ENCODE data around the gene TTC39C. TPM values are rescaled to one million over a fixed set of nuclear protein-coding genes. Genes with fewer than 3 reads are reported as not detected.

Gene TTC39C
- total RNA-seq, 1 experiment from 2014 or later: not detected

GRCh38 chr18:24009651-24010333 is 4.8 kb upstream of the TTC39C start:
- H3K4me2 ChIP-seq (ENCODE audit: low read depth, low read length, poor library complexity, severe bottlenecking): no peak overlapping the region
- no peak for DNase-seq
- H3K9me2 ChIP-seq (replicated peaks; ENCODE audit: insufficient read depth, low read length): no peaks in the 10 kb centered on the region
- no peak overlapping the region for H2AFZ ChIP-seq (ENCODE audit: low read length)
- no peak overlapping the region for H3K9ac ChIP-seq (ENCODE audit: low read length)
- H3K4me1 ChIP-seq (ENCODE audit: low read length): peaks cover 8% of the 10 kb centered on the region
- no peak overlapping the region for H3K27ac ChIP-seq (ENCODE audit: low read length)
- H3K27me3 ChIP-seq (ENCODE audit: low read length): 0 out of 2 replicates have a peak, but pooled peaks cover 4% of the 10 kb centered on the region
- H3K79me2 ChIP-seq (ENCODE audit: low read length): no peaks in the 10 kb centered on the region
- H3K36me3 ChIP-seq (ENCODE audit: insufficient read depth, low read length): no peaks in the 10 kb centered on the region
- H3K9me3 ChIP-seq (ENCODE audit: low read length): no peaks in the 10 kb centered on the region
- H4K20me1 ChIP-seq (ENCODE audit: insufficient read depth, low read depth, low read length): no peaks in the 10 kb centered on the region
- H3K4me3 ChIP-seq (ENCODE audit: low read length): no peak overlapping the region

DNA sequence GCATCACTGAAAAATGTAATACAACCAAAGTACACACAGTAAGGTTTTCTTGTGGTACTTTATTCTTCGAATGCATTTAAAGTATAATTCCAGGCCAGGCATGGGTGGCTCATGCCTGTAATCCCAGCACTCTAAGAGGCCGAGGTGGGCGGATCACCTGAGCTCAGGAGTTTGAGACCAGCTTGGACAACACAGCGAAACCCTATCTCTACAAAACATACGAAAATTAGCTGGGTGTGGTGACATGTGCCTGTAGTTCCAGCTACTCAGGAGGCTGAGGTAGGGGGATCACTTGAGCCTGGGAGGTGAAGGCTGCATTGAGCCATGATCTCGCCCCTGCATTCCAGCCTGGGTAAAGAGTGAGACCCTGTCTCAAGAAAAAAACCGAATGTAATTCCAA is 3.9 kb upstream of the TTC39C start:
- no peaks in the 10 kb centered on the region for H3K9me2 ChIP-seq (replicated peaks; ENCODE audit: insufficient read depth, low read length)
- no peaks in the 10 kb centered on the region for H4K20me1 ChIP-seq (ENCODE audit: insufficient read depth, low read depth, low read length)
- no peak overlapping the region for H2AFZ ChIP-seq (ENCODE audit: low read length)
- 0 out of 2 replicates have a peak, but pooled peaks cover 4% of the 10 kb centered on the region for H3K27me3 ChIP-seq (ENCODE audit: low read length)
- no peak overlapping the region for H3K9ac ChIP-seq (ENCODE audit: low read length)
- no peaks in the 10 kb centered on the region for H3K36me3 ChIP-seq (ENCODE audit: insufficient read depth, low read length)
- no peaks in the 10 kb centered on the region for H3K9me3 ChIP-seq (ENCODE audit: low read length)
- no peak overlapping the region for H3K27ac ChIP-seq (ENCODE audit: low read length)
- H3K79me2 ChIP-seq (ENCODE audit: low read length): no peaks in the 10 kb centered on the region
- H3K4me2 ChIP-seq (ENCODE audit: low read depth, low read length, poor library complexity, severe bottlenecking): no peak overlapping the region
- H3K4me1 ChIP-seq (ENCODE audit: low read length): peaks cover 15% of the 10 kb centered on the region
- H3K4me3 ChIP-seq (ENCODE audit: low read length): no peak overlapping the region
- DNase-seq: no peak

DNA sequence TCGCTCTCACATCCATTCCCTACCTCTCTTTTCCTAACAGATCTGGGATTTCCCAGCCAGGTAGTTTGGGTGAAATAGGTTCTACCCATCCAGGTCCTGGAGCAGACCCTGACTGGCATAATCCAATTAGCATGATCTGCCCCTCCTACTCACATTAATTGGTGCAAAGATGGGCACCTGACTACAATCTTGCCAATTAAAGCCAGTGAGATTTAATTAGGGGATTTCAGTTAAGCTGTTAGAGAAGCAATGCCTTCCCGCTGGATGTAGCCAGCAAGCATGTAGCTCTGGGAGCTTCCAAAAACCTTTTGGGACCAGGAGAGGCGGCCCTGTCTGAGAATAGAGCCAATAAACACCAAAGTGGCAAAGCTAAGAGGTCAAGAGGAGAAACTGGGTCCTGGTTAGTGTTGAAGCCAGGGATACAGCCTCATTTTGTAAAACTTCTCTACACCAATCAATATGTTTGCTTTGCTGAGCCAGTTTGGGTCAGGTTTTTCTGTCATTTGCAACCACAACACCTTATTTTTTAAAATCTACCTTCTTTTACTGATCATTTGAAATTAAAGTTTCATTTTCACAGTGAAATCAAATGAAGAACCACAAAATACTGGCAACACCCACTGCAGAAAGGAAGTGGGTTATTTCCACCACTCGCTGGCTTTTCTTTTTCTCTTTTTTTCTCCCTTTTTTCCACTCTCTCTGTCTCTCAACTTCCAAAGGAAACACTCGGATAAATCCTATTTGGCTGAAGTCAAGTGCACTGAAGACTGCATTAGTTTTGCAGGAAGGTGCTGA is 3.2 kb upstream of the TTC39C start:
- Histone ChIP-seq H4K20me1 (ENCODE audit: insufficient read depth, low read depth, low read length) (no peaks in the 10 kb centered on the region), H3K79me2 (ENCODE audit: low read length) (no peaks in the 10 kb centered on the region), H3K36me3 (ENCODE audit: insufficient read depth, low read length) (no peaks in the 10 kb centered on the region), H3K4me1 (ENCODE audit: low read length) (peaks cover 15% of the 10 kb centered on the region), H3K9me3 (ENCODE audit: low read length) (no peaks in the 10 kb centered on the region), H3K4me3 (ENCODE audit: low read length) (no peak overlapping the region), H3K27ac (ENCODE audit: low read length) (no peak overlapping the region), H2AFZ (ENCODE audit: low read length) (no peak overlapping the region), H3K4me2 (ENCODE audit: low read depth, low read length, poor library complexity, severe bottlenecking) (no peak overlapping the region), H3K9me2 (replicated peaks; ENCODE audit: insufficient read depth, low read length) (no peaks in the 10 kb centered on the region), H3K27me3 (ENCODE audit: low read length) (0 out of 2 replicates have a peak, but pooled peaks cover 4% of the 10 kb centered on the region), H3K9ac (ENCODE audit: low read length) (no peak overlapping the region)
- no peak for DNase-seq

GRCh38 chr18:24013051-24013450 is 1.5 kb upstream of the TTC39C start:
- H4K20me1 ChIP-seq (ENCODE audit: insufficient read depth, low read depth, low read length): no peaks in the 10 kb centered on the region
- H3K4me2 ChIP-seq (ENCODE audit: low read depth, low read length, poor library complexity, severe bottlenecking): no peak overlapping the region
- 0 out of 2 replicates have a peak, but pooled peaks cover 4% of the 10 kb centered on the region for H3K27me3 ChIP-seq (ENCODE audit: low read length)
- H3K79me2 ChIP-seq (ENCODE audit: low read length): no peaks in the 10 kb centered on the region
- H3K27ac ChIP-seq (ENCODE audit: low read length): no peak overlapping the region
- peaks cover 15% of the 10 kb centered on the region for H3K4me1 ChIP-seq (ENCODE audit: low read length)
- H3K9me3 ChIP-seq (ENCODE audit: low read length): no peaks in the 10 kb centered on the region
- DNase-seq: no peak
- no peaks in the 10 kb centered on the region for H3K9me2 ChIP-seq (replicated peaks; ENCODE audit: insufficient read depth, low read length)
- no peak overlapping the region for H3K9ac ChIP-seq (ENCODE audit: low read length)
- H2AFZ ChIP-seq (ENCODE audit: low read length): no peak overlapping the region
- no peak overlapping the region for H3K4me3 ChIP-seq (ENCODE audit: low read length)
- H3K36me3 ChIP-seq (ENCODE audit: insufficient read depth, low read length): no peaks in the 10 kb centered on the region

DNA sequence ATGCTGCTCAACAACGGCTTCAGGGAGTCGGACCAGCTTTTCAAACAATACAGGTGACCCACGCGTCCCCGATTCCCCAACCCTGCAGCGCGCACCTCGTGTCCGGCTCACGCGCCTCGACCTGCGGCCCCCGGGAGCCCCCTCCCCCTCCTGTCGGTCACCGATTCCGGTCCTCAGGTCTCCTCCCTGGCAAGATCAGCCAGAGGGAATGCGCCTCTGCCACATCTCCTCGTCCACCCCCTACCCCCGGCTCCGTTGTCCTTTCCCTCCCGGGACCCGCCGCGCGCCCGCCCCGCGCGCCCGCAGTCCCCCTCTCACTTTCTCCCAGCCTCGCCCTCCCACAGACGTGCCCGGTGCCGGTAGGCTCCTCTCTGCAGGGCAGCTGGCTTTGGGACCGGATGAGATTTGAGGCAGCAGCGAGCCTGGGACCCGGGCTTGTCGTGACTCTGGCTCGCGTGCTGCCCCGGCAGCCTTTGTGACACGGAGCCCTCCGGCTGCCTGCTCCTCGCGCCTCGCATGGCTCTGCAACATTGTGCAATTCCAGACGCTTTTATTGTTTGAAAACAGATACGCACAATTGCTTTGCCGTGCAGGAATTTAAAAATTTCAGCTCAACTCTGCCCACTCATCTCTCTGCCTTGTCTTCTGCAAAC is 558 bp downstream of the TTC39C start:
- H3K9me2 ChIP-seq (replicated peaks; ENCODE audit: insufficient read depth, low read length): no peaks in the 10 kb centered on the region
- H3K36me3 ChIP-seq (ENCODE audit: insufficient read depth, low read length): no peaks in the 10 kb centered on the region
- H3K9ac ChIP-seq (ENCODE audit: low read length): peak overlapping the region; percentile 57
- H4K20me1 ChIP-seq (ENCODE audit: insufficient read depth, low read depth, low read length): no peaks in the 10 kb centered on the region
- peak overlapping the region; percentile 64 for H3K4me3 ChIP-seq (ENCODE audit: low read length)
- H3K4me2 ChIP-seq (ENCODE audit: low read depth, low read length, poor library complexity, severe bottlenecking): peak overlapping the region; percentile 81
- no peak overlapping the region for H3K27ac ChIP-seq (ENCODE audit: low read length)
- DNase-seq: peak; percentile 38
- peak overlapping the region; percentile 87; the same call in 1 of the 2 replicates for H2AFZ ChIP-seq (ENCODE audit: low read length)
- H3K27me3 ChIP-seq (ENCODE audit: low read length): 0 out of 2 replicates have a peak, but pooled peaks cover 4% of the 10 kb centered on the region
- H3K4me1 ChIP-seq (ENCODE audit: low read length): peaks cover 15% of the 10 kb centered on the region
- H3K9me3 ChIP-seq (ENCODE audit: low read length): no peaks in the 10 kb centered on the region
- H3K79me2 ChIP-seq (ENCODE audit: low read length): no peaks in the 10 kb centered on the region

DNA sequence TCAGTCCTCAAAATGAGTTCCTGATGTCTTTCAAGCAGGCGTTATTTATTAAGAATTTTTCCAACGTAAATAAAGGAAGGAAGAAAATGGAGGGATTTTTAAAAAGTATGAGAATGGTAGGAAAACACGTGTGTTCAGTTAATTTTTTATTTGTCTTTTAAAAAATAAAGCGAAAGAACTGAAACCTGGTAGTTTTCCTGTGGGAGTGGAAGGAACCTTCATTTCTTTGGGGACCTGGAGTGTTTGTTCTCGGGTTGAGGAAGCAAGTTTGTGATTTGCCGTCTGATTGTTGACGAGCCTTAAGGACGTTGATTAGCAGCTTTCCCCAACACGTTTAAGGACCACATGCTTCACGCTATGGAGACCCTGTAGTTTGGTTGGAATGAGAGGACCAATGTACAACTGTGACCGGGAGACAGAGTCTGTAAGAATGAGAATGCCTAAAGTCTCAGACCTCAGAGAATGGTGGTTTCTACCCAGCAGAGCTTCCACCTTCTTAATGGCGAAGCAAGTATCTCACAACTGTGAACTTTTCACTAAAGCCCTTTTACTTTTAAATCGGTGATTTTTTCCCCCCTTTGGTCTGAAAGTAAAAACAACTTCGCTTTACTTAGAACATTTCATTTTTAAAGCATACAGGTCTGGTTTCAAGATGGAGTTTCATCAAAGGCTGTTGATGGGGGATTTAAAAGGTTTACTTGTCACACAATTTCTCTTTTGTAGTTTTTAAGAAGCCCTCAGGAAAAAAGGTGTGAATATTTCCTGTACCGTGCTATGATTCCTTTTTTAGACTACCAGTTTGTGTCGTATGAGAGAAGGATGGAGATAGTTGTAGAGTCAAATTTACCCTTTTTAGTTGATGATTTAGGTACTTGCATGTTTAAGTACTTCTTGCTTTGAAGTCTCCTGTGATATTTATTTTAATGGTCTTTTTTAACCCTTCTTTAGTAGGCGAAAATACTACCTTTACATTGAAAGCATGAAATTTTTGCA is 1.4 kb downstream of the TTC39C start:
- H3K27ac ChIP-seq (ENCODE audit: low read length): no peak overlapping the region
- H3K4me3 ChIP-seq (ENCODE audit: low read length): no peak overlapping the region
- no peaks in the 10 kb centered on the region for H3K79me2 ChIP-seq (ENCODE audit: low read length)
- peaks cover 15% of the 10 kb centered on the region for H3K4me1 ChIP-seq (ENCODE audit: low read length)
- H3K9me3 ChIP-seq (ENCODE audit: low read length): no peaks in the 10 kb centered on the region
- no peak overlapping the region for H3K9ac ChIP-seq (ENCODE audit: low read length)
- no peaks in the 10 kb centered on the region for H3K36me3 ChIP-seq (ENCODE audit: insufficient read depth, low read length)
- H3K9me2 ChIP-seq (replicated peaks; ENCODE audit: insufficient read depth, low read length): no peaks in the 10 kb centered on the region
- 0 out of 2 replicates have a peak, but pooled peaks cover 4% of the 10 kb centered on the region for H3K27me3 ChIP-seq (ENCODE audit: low read length)
- peak; percentile 31 for DNase-seq
- H3K4me2 ChIP-seq (ENCODE audit: low read depth, low read length, poor library complexity, severe bottlenecking): peak overlapping the region; percentile 81
- no peak overlapping the region for H2AFZ ChIP-seq (ENCODE audit: low read length)
- H4K20me1 ChIP-seq (ENCODE audit: insufficient read depth, low read depth, low read length): no peaks in the 10 kb centered on the region

- H3K4me1 ChIP-seq (ENCODE audit: low read length): peaks cover 15% of the 10 kb centered on the region
- no peak overlapping the region for H3K4me2 ChIP-seq (ENCODE audit: low read depth, low read length, poor library complexity, severe bottlenecking)
- H3K4me3 ChIP-seq (ENCODE audit: low read length): no peak overlapping the region
- no peak overlapping the region for H2AFZ ChIP-seq (ENCODE audit: low read length)
- DNase-seq: no peak
- no peak overlapping the region for H3K9ac ChIP-seq (ENCODE audit: low read length)
- no peak overlapping the region for H3K27ac ChIP-seq (ENCODE audit: low read length)
- no peaks in the 10 kb centered on the region for H3K9me3 ChIP-seq (ENCODE audit: low read length)
- H4K20me1 ChIP-seq (ENCODE audit: insufficient read depth, low read depth, low read length): no peaks in the 10 kb centered on the region
- no peaks in the 10 kb centered on the region for H3K79me2 ChIP-seq (ENCODE audit: low read length)
- no peaks in the 10 kb centered on the region for H3K9me2 ChIP-seq (replicated peaks; ENCODE audit: insufficient read depth, low read length)
- H3K36me3 ChIP-seq (ENCODE audit: insufficient read depth, low read length): no peaks in the 10 kb centered on the region
- H3K27me3 ChIP-seq (ENCODE audit: low read length): 0 out of 2 replicates have a peak, but pooled peaks cover 4% of the 10 kb centered on the region
Observed at GRCh38 chr18:24016643-24017042, 2.1 kb downstream of the TTC39C start.
